IMR-90 (cell line): ENCODE measurements around the gene GNPTG. TPM values are rescaled to one million over a fixed set of nuclear protein-coding genes. Genes with fewer than 3 reads are reported as not detected.

Experiments used
- ATAC-seq: fragments of 200-7000 bp; cut with Tn5 transposase; 2 replicates; pipeline ENCODE4 v1.9.1; 2020; ENCODE audit warnings: low read depth, mild to moderate bottlenecking, moderate library complexity
- BruUV-seq: library from RNA; stranded (reverse); fragments of 400-500 nt; replicated peaks from 2 replicates; lab custom pipeline; 2021; lab: Mats Ljungman, UMichigan
- CTCF ChIA-PET: fragments of 300-600 bp; formaldehyde crosslinking; extraction: SDS; loops from one replicate; lab custom pipeline; 2021; ENCODE audit warnings: antibody characterized with exemption; lab: Yijun Ruan, JAX
- POLR2A ChIA-PET: fragments of 300-600 bp; sonication (Branson Sonifier 250); formaldehyde crosslinking; loops from one replicate; lab custom pipeline; 2022; ENCODE audit warnings: antibody characterized with exemption; ENCODE audit not compliant: unreplicated experiment; lab: Charles Lee
- DNase-seq: peaks from one replicate; pipeline ENCODE4 v3.0.0; 2013
- H2AFZ ChIP-seq: replicated peaks from 2 replicates; pipeline ENCODE3; 2013; ENCODE audit warnings: low read length, mild to moderate bottlenecking; ENCODE audit not compliant: poor library complexity
- H2AK5ac ChIP-seq: 2 replicates; pipeline ENCODE4 v1.6.1; 2013; ENCODE audit warnings: low read depth, low read length, inconsistent platforms
- H2AK9ac ChIP-seq: replicated peaks from 2 replicates; pipeline ENCODE3; 2013; ENCODE audit warnings: mild to moderate bottlenecking, low read depth, low read length, moderate library complexity; ENCODE audit not compliant: poor library complexity
- H2BK120ac ChIP-seq: 2 replicates; pipeline ENCODE4 v1.6.1; 2013; ENCODE audit warnings: low read depth, low read length, inconsistent platforms
- H2BK15ac ChIP-seq: 3 replicates; pipeline ENCODE4 v1.6.1; 2013; ENCODE audit warnings: low read depth, low read length, inconsistent platforms
- H2BK20ac ChIP-seq: 2 replicates; pipeline ENCODE4 v1.6.1; 2013; ENCODE audit warnings: low read depth, mild to moderate bottlenecking, inconsistent platforms, low read length, moderate library complexity
- H2BK5ac ChIP-seq: 2 replicates; pipeline ENCODE4 v1.6.1; 2013; ENCODE audit warnings: mild to moderate bottlenecking, low read depth, low read length, inconsistent platforms; ENCODE audit not compliant: poor library complexity, severe bottlenecking
- H3K14ac ChIP-seq: replicated peaks from 2 replicates; pipeline ENCODE4 v1.6.1; 2013; ENCODE audit warnings: low read depth, low read length, inconsistent platforms
- H3K18ac ChIP-seq: 2 replicates; pipeline ENCODE4 v1.6.1; 2013; ENCODE audit warnings: low read depth, low read length, control low read depth
- H3K23ac ChIP-seq: 2 replicates; pipeline ENCODE4 v1.6.1; 2013; ENCODE audit warnings: low read depth, low read length, inconsistent platforms
- H3K27ac ChIP-seq: 2 replicates; pipeline ENCODE4 v1.5.1; 2013; ENCODE audit warnings: mild to moderate bottlenecking, control low read depth, low read length; ENCODE audit not compliant: insufficient read depth
- H3K27me3 ChIP-seq: 2 replicates; pipeline ENCODE4 v1.6.1; 2013; ENCODE audit warnings: low read length; ENCODE audit not compliant: control insufficient read depth, insufficient read depth
- H3K36me3 ChIP-seq: 2 replicates; pipeline ENCODE4 v1.6.1; 2013; ENCODE audit warnings: low read length, mixed read lengths; ENCODE audit not compliant: control insufficient read depth, insufficient read depth
- H3K4ac ChIP-seq: 2 replicates; pipeline ENCODE4 v1.6.1; 2013; ENCODE audit warnings: low read depth, low read length, inconsistent platforms
- H3K4me1 ChIP-seq: 2 replicates; pipeline ENCODE4 v1.6.1; 2013; ENCODE audit warnings: low read length, mixed read lengths; ENCODE audit not compliant: control insufficient read depth, insufficient read depth
- H3K4me2 ChIP-seq: 2 replicates; pipeline ENCODE4 v1.6.1; 2013; ENCODE audit warnings: low read depth, mild to moderate bottlenecking, control low read depth, low read length, moderate library complexity
- H3K4me3 ChIP-seq: 2 replicates; pipeline ENCODE4 v1.5.1; 2013; ENCODE audit warnings: low read depth, mild to moderate bottlenecking, control low read depth, low read length, moderate library complexity; ENCODE audit not compliant: insufficient read depth
- H3K56ac ChIP-seq: 2 replicates; pipeline ENCODE4 v1.6.1; 2013; ENCODE audit warnings: low read length, inconsistent platforms; ENCODE audit not compliant: insufficient read depth; ENCODE audit errors: extremely low read depth
- H3K79me1 ChIP-seq, 2 experiments: 2 replicates each; pipeline ENCODE4 v1.6.1; 2013; ENCODE audit warnings: low read length in 2 of 2, inconsistent platforms in 1 of 2, low read depth in 1 of 2
- H3K9ac ChIP-seq: 2 replicates; pipeline ENCODE4 v1.6.1; 2013; ENCODE audit warnings: low read depth, low read length, control low read depth
- H3K9me1 ChIP-seq: 2 replicates; pipeline ENCODE4 v1.6.1; 2013; ENCODE audit warnings: low read length, inconsistent platforms; ENCODE audit not compliant: insufficient read depth
- H3K9me3 ChIP-seq: 2 replicates; pipeline ENCODE4 v1.6.1; 2013; ENCODE audit warnings: low read length; ENCODE audit not compliant: control insufficient read depth, insufficient read depth
- H4K20me1 ChIP-seq: 2 replicates; pipeline ENCODE4 v1.6.1; 2013; ENCODE audit warnings: low read length, inconsistent platforms; ENCODE audit not compliant: insufficient read depth
- H4K5ac ChIP-seq: 2 replicates; pipeline ENCODE4 v1.6.1; 2013; ENCODE audit warnings: mild to moderate bottlenecking, low read depth, low read length, control low read depth
- H4K8ac ChIP-seq, 2 experiments: 2 replicates each; pipeline ENCODE4 v1.6.1; 2013; ENCODE audit warnings: low read depth in 2 of 2, low read length in 2 of 2, control low read depth in 1 of 2, inconsistent platforms in 1 of 2
- H4K91ac ChIP-seq: 2 replicates; pipeline ENCODE4 v1.6.1; 2013; ENCODE audit warnings: low read depth, low read length, inconsistent platforms; ENCODE audit not compliant: insufficient read depth
- MAZ ChIP-seq: IDR thresholded peaks from 2 replicates; pipeline ENCODE4 v1.6.1; 2012; ENCODE audit warnings: low read depth, mild to moderate bottlenecking, low read length, improper control_type of control experiment, moderate library complexity, borderline replicate concordance
- WGBS, 2 experiments: methylation state at CpG; one replicate each; pipeline versions ENCODE4 v1.1.5 to v1.1.7; 2013; ENCODE audit warnings: missing lambda C conversion rate in 2 of 2; ENCODE audit not compliant: insufficient read length in 1 of 2; ENCODE audit errors: extremely low coverage in 2 of 2; 5-methylcytosine and 5-hydroxymethylcytosine counted together
- dilution Hi-C: fragments of 300-500 bp; cut with HindIII; formaldehyde crosslinking; loops from one replicate; pipeline ENCODE4 v1.14.3; 2018; ENCODE audit warnings: low sequenced_read_pairs; ENCODE audit not compliant: unreplicated experiment
- in situ Hi-C: fragments of 300-500 bp; cut with MboI; formaldehyde crosslinking; loops from 3 replicates; pipeline ENCODE4 v1.14.3; 2019; ENCODE audit warnings: low sequenced_read_pairs, inconsistent platforms, mixed read lengths
- intact Hi-C: fragments of 100-400 bp; cut with micrococcal nuclease; formaldehyde crosslinking; loops from 2 replicates; pipeline ENCODE4 v1.10.0; 2022
- polyA plus RNA-seq, 3 experiments: library from polyadenylated mRNA; depleted of rRNA; stranded (reverse); fragments of >200 nt; gene quantifications; 2 replicates each; pipeline ENCODE4 v1.2.3, GENCODE V29; 2012; ENCODE audit warnings: low replicate concordance in 1 of 3
- total RNA-seq: library from RNA; depleted of rRNA; stranded (reverse); fragments of >200 nt; gene quantifications from 2 replicates; pipeline ENCODE4 v1.2.3, GENCODE V29; 2012

The GNPTG gene
- total and polyA plus RNA-seq, 2 of the 4 experiments (the other 2 are of a cell fraction), result 14.9 to 70.8 TPM

DNA sequence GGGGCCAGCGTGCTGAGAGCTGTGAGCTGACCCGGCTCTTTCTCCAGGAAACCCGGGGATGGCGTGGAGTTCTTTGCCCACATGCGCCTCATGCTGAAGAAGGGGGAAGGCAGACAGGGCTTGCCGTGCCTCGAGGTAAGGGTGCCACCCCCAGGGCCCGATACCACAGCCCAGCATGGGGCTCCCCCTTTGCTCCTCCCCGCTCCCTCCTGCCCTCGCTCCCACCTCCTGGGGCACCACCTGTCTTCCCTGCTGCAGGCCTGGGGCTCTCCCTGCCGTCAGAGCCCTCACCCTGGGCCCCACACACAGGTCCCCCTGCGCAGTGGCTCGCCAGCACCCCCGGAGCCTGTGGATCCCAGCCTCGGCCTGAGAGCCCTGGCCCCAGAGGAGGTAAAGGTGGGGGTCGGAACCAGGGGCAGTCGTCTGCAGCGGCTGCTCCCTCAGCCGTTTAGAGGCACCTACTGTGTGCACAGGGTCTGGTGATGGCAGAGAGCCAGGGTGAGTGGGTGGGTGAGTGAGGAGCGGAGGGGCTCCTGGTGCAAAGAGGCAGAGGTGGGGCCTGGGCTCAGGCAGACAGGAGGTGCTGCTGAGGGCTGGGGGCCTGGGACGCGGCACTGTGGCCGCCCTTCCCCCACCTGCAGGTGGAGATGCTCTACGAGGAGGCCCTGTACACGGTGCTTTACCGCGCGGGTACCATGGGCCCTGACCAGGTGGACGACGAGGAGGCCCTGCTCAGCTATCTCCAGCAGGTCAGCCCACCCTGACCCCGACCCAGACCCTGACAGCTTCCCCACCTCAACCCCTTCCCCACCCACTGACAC, 12.7 kb upstream of the GNPTG start:
- 47% methylated on average over 7 of the region's 31 CpGs; no CpG with 5 or more reads in 1 of the 2 experiments for WGBS, 2 experiments
- Histone ChIP-seq H2BK120ac (no peak overlapping the region), H4K5ac (no peak overlapping the region), H2AFZ (no peak overlapping the region), H4K91ac (no peak overlapping the region), H3K9me3 (no peaks in the 10 kb centered on the region), H3K4me2 (no peak overlapping the region), H4K20me1 (no peaks in the 10 kb centered on the region; the same call in 1 of the 2 replicates), H3K4ac (no peak overlapping the region), H3K27ac (no peak overlapping the region), H3K79me1 (no peaks in the 10 kb centered on the region), H2BK5ac (no peak overlapping the region), H4K8ac (no peak overlapping the region), H3K36me3 (no peaks in the 10 kb centered on the region), H2BK15ac (no peak overlapping the region), H3K9me1 (no peaks in the 10 kb centered on the region), H3K14ac (no peak overlapping the region), H3K56ac (no peak overlapping the region), H2AK5ac (no peak overlapping the region), H3K4me1 (0 out of 2 replicates have a peak, but pooled peaks cover 2% of the 10 kb centered on the region), H3K9ac (no peak overlapping the region), H3K18ac (no peak overlapping the region), H3K27me3 (peaks cover 29% of the 10 kb centered on the region), H3K4me3 (no peak overlapping the region), H2AK9ac (no peak overlapping the region), H3K23ac (no peak overlapping the region), H2BK20ac (no peak overlapping the region)
- DNase-seq (no peak), ATAC-seq (no peak)
- ChIA-PET CTCF (no interaction called here), POLR2A (no interaction called here)
- no peak for TF ChIP-seq MAZ
- in situ Hi-C loops (no loop called here), intact Hi-C loops (no loop called here), dilution Hi-C loops (no loop called here)
- no TSS peak for BruUV-seq
